Right lobe of liver (tissue), 4 donors: ENCODE data around the gene BTBD1.

Source experiments
- CTCF ChIP-seq, 4 donors: fragments of 200-600 bp in 3 of 4; fragments of 450-650 bp in 1 of 4; IDR thresholded peaks; one replicate each; pipeline versions ENCODE4 v1.5.1 to v1.8.0; 2016 to 2022; ENCODE audit warnings: antibody characterized with exemption in 4 of 4, mild to moderate bottlenecking in 2 of 4
- POLR2A ChIP-seq: fragments of 450-650 bp; IDR thresholded peaks from one replicate; pipeline ENCODE4 v1.6.1; 2017; ENCODE audit warnings: antibody characterized with exemption, mild to moderate bottlenecking
- donor health status: DM: no; HTN: no; CAD: no.
- donor health status: DM: no; HTN: no; CAD: no.
- donor health status: DM: no; HTN: yes; CAD: no.

GRCh38 chr15:83108266-83109219, 41.5 kb upstream of the BTBD1 start:
- TF ChIP-seq CTCF (IDR thresholded peaks at IDR 0.05) (no peak), POLR2A (peak; percentile 30)
